GM12872 (cell line): Measurements from ENCODE around the gene STK24.

ENCODE experiments used
- TF ChIP-seq, protein P1 (sequence below): IDR thresholded peaks from 3 replicates; pipeline ENCODE4 v1.5.1; 2011; ENCODE audit warnings: low read depth, mild to moderate bottlenecking, low read length, moderate library complexity; ENCODE audit not compliant: insufficient read depth

Gene STK24

DNA sequence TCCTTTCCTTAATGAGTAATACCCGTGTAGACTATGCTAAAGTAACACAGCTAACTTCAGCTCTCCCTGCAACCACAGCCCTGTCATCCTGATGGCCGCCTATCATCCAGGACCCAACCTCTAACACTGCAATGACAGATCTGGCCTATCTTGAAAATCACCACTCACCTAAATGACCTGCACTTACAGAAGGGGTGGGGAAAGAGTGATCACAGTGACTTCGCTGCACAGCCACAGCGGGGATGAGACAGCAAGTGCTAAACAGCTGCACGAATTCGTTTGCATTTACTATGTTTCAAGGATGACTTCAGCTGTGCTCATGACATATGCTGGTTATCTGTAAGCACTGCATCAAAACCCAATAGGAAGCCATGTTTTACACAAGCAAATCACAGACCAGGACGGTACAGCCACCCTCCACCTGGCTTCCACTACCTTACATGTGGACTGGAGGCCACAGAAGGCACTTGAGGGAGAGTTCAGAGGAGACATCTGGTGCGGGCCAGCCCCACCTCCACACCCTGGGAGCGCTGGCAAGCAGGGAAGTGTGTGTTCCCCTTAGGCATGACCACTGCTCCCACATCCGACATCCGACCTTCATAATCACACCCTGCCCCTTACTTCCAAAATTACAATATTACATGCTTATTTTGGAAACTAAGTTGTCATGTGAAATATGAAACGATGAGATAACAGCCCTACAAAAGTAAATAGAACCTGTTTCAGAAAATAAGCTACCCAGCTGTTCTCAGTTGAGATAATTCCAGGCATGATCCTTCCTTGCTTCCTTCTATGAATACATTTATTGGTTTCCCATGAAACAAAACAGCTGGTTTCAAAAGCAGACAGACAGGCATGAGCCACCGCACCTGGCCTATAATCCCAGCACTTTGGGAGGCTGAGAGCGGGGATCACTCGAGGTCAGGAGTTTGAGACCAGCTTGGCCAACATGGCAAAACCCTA lies 95.7 kb downstream of the STK24 start:
- TF ChIP-seq, protein P1, sequence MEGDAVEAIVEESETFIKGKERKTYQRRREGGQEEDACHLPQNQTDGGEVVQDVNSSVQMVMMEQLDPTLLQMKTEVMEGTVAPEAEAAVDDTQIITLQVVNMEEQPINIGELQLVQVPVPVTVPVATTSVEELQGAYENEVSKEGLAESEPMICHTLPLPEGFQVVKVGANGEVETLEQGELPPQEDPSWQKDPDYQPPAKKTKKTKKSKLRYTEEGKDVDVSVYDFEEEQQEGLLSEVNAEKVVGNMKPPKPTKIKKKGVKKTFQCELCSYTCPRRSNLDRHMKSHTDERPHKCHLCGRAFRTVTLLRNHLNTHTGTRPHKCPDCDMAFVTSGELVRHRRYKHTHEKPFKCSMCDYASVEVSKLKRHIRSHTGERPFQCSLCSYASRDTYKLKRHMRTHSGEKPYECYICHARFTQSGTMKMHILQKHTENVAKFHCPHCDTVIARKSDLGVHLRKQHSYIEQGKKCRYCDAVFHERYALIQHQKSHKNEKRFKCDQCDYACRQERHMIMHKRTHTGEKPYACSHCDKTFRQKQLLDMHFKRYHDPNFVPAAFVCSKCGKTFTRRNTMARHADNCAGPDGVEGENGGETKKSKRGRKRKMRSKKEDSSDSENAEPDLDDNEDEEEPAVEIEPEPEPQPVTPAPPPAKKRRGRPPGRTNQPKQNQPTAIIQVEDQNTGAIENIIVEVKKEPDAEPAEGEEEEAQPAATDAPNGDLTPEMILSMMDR, result no peak

- TF ChIP-seq, protein P1, result no peak
These were observed 97.4 kb downstream of the STK24 start for GRCh38 chr13:98479496-98480003.

DNA sequence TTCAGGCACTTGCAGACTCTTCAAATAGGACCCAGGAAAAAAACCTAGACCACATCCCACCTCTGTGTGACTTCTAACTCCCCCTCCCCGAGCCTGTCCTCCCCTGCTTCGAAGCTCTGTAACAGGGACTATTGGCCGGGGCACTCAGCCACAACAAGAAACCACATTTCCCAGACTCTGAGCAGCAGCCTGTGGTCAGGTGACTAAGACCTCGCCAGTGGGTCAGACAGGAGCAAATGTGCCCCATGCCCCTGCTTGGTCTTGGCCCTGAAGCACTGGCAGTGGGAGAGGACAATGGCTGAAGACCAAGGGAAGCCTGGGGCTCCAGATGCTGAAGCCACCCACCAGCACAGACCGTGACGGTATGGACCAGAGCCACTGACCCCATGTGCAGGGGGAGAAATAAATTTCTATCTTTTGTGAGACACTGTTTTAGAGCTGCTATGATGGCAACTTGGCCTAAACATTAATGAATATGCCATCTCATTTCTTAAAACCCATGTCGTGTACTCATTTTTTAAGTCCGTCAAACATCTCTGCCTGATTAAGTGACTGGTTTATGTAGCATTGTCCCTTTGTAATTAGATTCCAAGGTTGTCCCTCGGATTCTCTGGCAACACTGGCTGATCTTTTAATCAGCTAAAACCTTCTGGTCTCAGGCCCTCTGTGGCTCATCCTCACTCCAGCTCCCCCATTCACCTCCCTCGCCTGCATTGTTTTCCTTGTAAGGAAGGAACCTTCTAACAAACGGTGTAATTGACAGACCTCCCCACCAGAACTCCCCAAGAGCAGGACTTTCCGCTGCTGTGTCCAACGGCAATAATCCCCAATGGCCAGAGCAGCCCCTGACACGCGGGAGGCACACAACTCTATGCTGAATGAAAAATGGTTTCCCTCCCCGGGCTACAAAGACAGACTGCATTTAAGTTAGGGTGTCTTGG lies 98.4 kb downstream of the STK24 start:
- TF ChIP-seq, protein P1, result no peak

DNA sequence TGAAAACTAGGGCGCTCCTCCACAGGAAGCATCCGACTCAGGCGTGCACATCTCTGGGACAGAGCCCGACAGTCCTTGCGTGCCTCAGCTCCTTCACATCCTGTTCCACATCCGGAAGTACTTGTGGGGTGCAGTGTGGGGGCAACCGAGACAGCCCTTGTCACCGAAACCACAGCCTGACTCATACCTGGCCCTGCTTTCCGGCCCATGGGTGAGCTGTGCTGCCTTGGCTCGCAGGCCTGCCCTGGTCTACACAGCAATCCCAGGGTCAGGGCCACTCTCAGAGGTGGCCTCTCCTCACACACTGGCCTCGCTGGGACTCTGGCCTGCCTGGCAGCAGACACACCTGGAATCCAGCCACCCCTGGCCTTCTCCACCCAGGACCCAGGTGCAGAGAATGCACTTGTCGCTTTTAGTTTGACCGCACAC lies 100.4 kb downstream of the STK24 start:
- TF ChIP-seq, protein P1, result no peak

GRCh38 chr13:98476106-98476505 lies 100.8 kb downstream of the STK24 start:
- TF ChIP-seq, protein P1, result no peak

- TF ChIP-seq, protein P1, result no peak
These were observed 101.4 kb downstream of the STK24 start for GRCh38 chr13:98475522-98475921.

DNA sequence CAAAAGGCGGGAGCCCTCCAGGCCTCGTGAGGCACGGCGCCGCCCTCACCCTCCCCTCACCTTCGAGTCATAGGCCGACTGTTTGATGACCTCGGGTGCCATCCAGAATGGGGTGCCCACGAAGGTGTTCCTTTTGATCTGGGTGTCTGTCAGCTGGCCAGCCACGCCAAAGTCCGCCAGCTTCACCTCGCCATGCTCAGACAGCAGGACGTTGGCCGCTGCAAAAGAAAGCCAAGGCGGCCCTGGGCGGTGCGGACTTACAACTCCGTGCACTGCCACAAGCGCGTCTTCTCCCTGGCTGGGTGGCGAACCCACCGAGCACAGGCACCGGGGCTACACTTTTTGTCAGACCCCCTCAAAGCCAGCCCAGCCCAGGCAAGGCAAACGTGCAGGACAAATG lies 102.1 kb downstream of the STK24 start:
- TF ChIP-seq, protein P1, result no peak
